ENCODE results near the gene TOX3. TPM values are rescaled to one million over a fixed set of nuclear protein-coding genes. Genes with fewer than 3 reads are reported as not detected.
A peak's percentile ranks its signal among the peaks of the same experiment; 100 is the strongest.

The TOX3 gene
- total and polyA plus RNA-seq, 2 of the 13 experiments (the other 11 are each of a cell fraction or from before 2014, with no cell fraction given) = 14.5 to 98.6 TPM

- ATAC-seq (no peak), FAIRE-seq (no peak), DNase-seq (ENCODE audit: low spot score) (no peak)
- Histone ChIP-seq H4K20me1 (ENCODE audit: insufficient read depth, low read length) (no peaks in the 10 kb centered on the region), H3K9me3 (ENCODE audit: low read length) (no peaks in the 10 kb centered on the region), H3K79me2 (ENCODE audit: insufficient read depth, low read length) (no peaks in the 10 kb centered on the region), H3K4me1 (ENCODE audit: insufficient read depth, low read length) (peaks cover 32% of the 10 kb centered on the region), H3K27me3 (ENCODE audit: control insufficient read depth in 1 of 2, insufficient read depth in 2 of 2, low read length in 2 of 2) (peaks cover 0 to 5% of the 10 kb centered on the region in 2 experiments; a peak in 1 of 5 replicates), H3K4me2 (ENCODE audit: low read depth, low read length) (no peak overlapping the region), H2AFZ (ENCODE audit: low read length) (no peak overlapping the region), H3K36me3 (replicated peaks in 1 of 2; ENCODE audit: control insufficient read depth in 1 of 2, insufficient read depth in 2 of 2, low read length in 2 of 2) (no peaks in the 10 kb centered on the region), H3K4me3 (replicated peaks in 1 of 3; ENCODE audit: insufficient read depth in 1 of 3, low read depth in 2 of 3, low read length in 3 of 3) (no peak overlapping the region), H3K27ac (ENCODE audit: extremely low read length, insufficient read depth, low read length) (no peak overlapping the region), H3K9ac (ENCODE audit: insufficient read depth, low read depth, low read length) (no peak overlapping the region)
- CTCF ChIA-PET (ENCODE audit: low intra/inter-chr PET ratio, low total read pairs) = no interaction called here
- in situ Hi-C loops (cut with HindIII; ENCODE audit: extremely low pct_ligation_motif_present, low pct_unique_long_range_greater_than_20kb) = no loop called here
- 4% methylated on average over 2 of the region's 2 CpGs for WGBS (ENCODE audit: low lambda C conversion rate)
- POLR2A ChIA-PET = interaction anchor here (1.2 kb wide), 1 partner anchor 19 kb away, joined by 4 read pairs; no protein-coding TSS in a partner anchor
- no peak for TF ChIP-seq AFF4 (CRISPR knock-in tag; IDR thresholded peaks at IDR 0.05)
- 0 out of 2 replicates have a peak, but pooled peaks have one; percentile 27 for TF ChIP-seq BRD4 (CRISPR knock-in tag; IDR thresholded peaks at IDR 0.05)
- BruUV-seq (replicated peaks) = no TSS peak
- intact Hi-C loops (cut with micrococcal nuclease; ENCODE audit: unreplicated experiment) = no loop called here
Observed at GRCh38 chr16:52592778-52593177, 45.8 kb upstream of the TOX3 start.

GRCh38 chr16:52591934-52592592 lies 45.1 kb upstream of the TOX3 start:
- in situ Hi-C loops (cut with HindIII; ENCODE audit: extremely low pct_ligation_motif_present, low pct_unique_long_range_greater_than_20kb) = no loop called here
- Histone ChIP-seq H3K27me3 (ENCODE audit: control insufficient read depth in 1 of 2, insufficient read depth in 2 of 2, low read length in 2 of 2) (peaks cover 0 to 7% of the 10 kb centered on the region in 2 experiments; a peak in 1 of 5 replicates), H3K9ac (ENCODE audit: insufficient read depth, low read depth, low read length) (no peak overlapping the region), H3K36me3 (replicated peaks in 1 of 2; ENCODE audit: control insufficient read depth in 1 of 2, insufficient read depth in 2 of 2, low read length in 2 of 2) (no peaks in the 10 kb centered on the region), H3K4me3 (replicated peaks in 1 of 3; ENCODE audit: insufficient read depth in 1 of 3, low read depth in 2 of 3, low read length in 3 of 3) (no peak overlapping the region), H3K9me3 (ENCODE audit: low read length) (no peaks in the 10 kb centered on the region), H3K79me2 (ENCODE audit: insufficient read depth, low read length) (no peaks in the 10 kb centered on the region), H3K4me1 (ENCODE audit: insufficient read depth, low read length) (peaks cover 25% of the 10 kb centered on the region), H3K4me2 (ENCODE audit: low read depth, low read length) (no peak overlapping the region), H4K20me1 (ENCODE audit: insufficient read depth, low read length) (no peaks in the 10 kb centered on the region), H3K27ac (ENCODE audit: extremely low read length, insufficient read depth, low read length) (no peak overlapping the region), H2AFZ (ENCODE audit: low read length) (no peak overlapping the region)
- intact Hi-C loops (cut with micrococcal nuclease; ENCODE audit: unreplicated experiment) = no loop called here
- POLR2A ChIA-PET = interaction anchor here (1.2 kb wide), 1 partner anchor 18 kb away, joined by 4 read pairs; no protein-coding TSS in a partner anchor
- CTCF ChIA-PET (ENCODE audit: low intra/inter-chr PET ratio, low total read pairs) = no interaction called here
- no peak for DNase-seq (ENCODE audit: low spot score)
- BruUV-seq (replicated peaks) = no TSS peak
- no peak for ATAC-seq
- no peak for FAIRE-seq
- 21% methylated on average over 5 of the region's 5 CpGs for WGBS (ENCODE audit: low lambda C conversion rate)
- TF ChIP-seq ZSCAN25 (CRISPR knock-in tag; IDR thresholded peaks at IDR 0.05) (no peak), THAP8 (CRISPR knock-in tag; IDR thresholded peaks at IDR 0.05; ENCODE audit: borderline replicate concordance) (no peak), GABPA (IDR thresholded peaks at IDR 0.05; ENCODE audit: low read depth, low read length) (no peak), GABPA (CRISPR knock-in tag; IDR thresholded peaks at IDR 0.05; ENCODE audit: low read depth) (no peak), ZNF616 (CRISPR knock-in tag; IDR thresholded peaks at IDR 0.05; ENCODE audit: low read depth) (no peak), MXD3 (CRISPR knock-in tag; IDR thresholded peaks at IDR 0.05) (no peak), ZNF768 (CRISPR knock-in tag; IDR thresholded peaks at IDR 0.05) (no peak)
